Osteoblast (primary cell): Measurements from ENCODE around the gene KHSRP. TPM values are rescaled to one million over a fixed set of nuclear protein-coding genes. Genes with fewer than 3 reads are reported as not detected.

ENCODE experiments used
- DNase-seq: peaks from one replicate; pipeline ENCODE4 v3.0.0; 2011; ENCODE audit warnings: low spot score, mixed read lengths; ENCODE audit not compliant: insufficient read length; ENCODE audit errors: missing footprints
- H2AFZ ChIP-seq: 2 replicates; pipeline ENCODE4 v1.6.0; 2011; ENCODE audit warnings: mild to moderate bottlenecking, low read length
- H3K27ac ChIP-seq: 2 replicates; pipeline ENCODE4 v1.5.1; 2011; ENCODE audit warnings: mild to moderate bottlenecking, low read depth, low read length, moderate library complexity
- H3K27me3 ChIP-seq: 2 replicates; pipeline ENCODE4 v1.6.0; 2012; ENCODE audit warnings: mild to moderate bottlenecking, control low read depth, inconsistent platforms, low read length, moderate library complexity; ENCODE audit not compliant: insufficient read depth
- H3K36me3 ChIP-seq: 2 replicates; pipeline ENCODE4 v1.5.1; 2011; ENCODE audit warnings: mild to moderate bottlenecking, low read length, control low read depth, moderate library complexity; ENCODE audit not compliant: insufficient read depth
- H3K4me1 ChIP-seq: 2 replicates; pipeline ENCODE4 v1.5.1; 2011; ENCODE audit warnings: mild to moderate bottlenecking, low read length, control low read depth, moderate library complexity; ENCODE audit not compliant: insufficient read depth
- H3K4me2 ChIP-seq: 2 replicates; pipeline ENCODE4 v1.6.0; 2011; ENCODE audit warnings: mild to moderate bottlenecking, low read length; ENCODE audit not compliant: insufficient read depth
- H3K4me3 ChIP-seq: fragments of 200-600 bp; sonication (generic); 3 replicates; pipeline ENCODE4 v1.5.1; 2012; ENCODE audit warnings: mild to moderate bottlenecking, low read length, inconsistent platforms; ENCODE audit not compliant: insufficient read depth
- H3K79me2 ChIP-seq: 2 replicates; pipeline ENCODE4 v1.6.0; 2012; ENCODE audit warnings: mild to moderate bottlenecking, low read length, control low read depth, inconsistent platforms; ENCODE audit not compliant: insufficient read depth
- H3K9me3 ChIP-seq: 2 replicates; pipeline ENCODE4 v1.5.1; 2011; ENCODE audit warnings: low read depth, low read length, control low read depth
- H4K20me1 ChIP-seq: 2 replicates; pipeline ENCODE4 v1.6.0; 2012; ENCODE audit warnings: mild to moderate bottlenecking, low read length, control low read depth; ENCODE audit not compliant: insufficient read depth
- CTCF ChIP-seq: IDR thresholded peaks from 2 replicates; pipeline ENCODE4 v1.5.1; 2011; ENCODE audit warnings: mild to moderate bottlenecking, low read depth, low read length, moderate library complexity; ENCODE audit errors: extremely low read depth
- total RNA-seq: library from RNA; depleted of rRNA; stranded (reverse); fragments of >200 nt; gene quantifications from 2 replicates; pipeline ENCODE4 v1.2.3, GENCODE V29; 2012

The KHSRP gene
- total RNA-seq, 1 donor: 90.5 TPM

- no peaks in the 10 kb centered on the region for H3K9me3 ChIP-seq
- peaks cover 1% of the 10 kb centered on the region for H3K4me1 ChIP-seq
- no peaks in the 10 kb centered on the region for H4K20me1 ChIP-seq
- no peaks in the 10 kb centered on the region for H3K36me3 ChIP-seq
- no peak overlapping the region for H2AFZ ChIP-seq
- H3K4me3 ChIP-seq: no peak overlapping the region
- H3K27me3 ChIP-seq: peaks cover 16% of the 10 kb centered on the region
- no peak overlapping the region for H3K27ac ChIP-seq
- TF ChIP-seq CTCF: no peak
- DNase-seq: peak; percentile 57
- H3K79me2 ChIP-seq: no peaks in the 10 kb centered on the region
- no peak overlapping the region for H3K4me2 ChIP-seq
These were observed 41.1 kb upstream of the KHSRP start for GRCh38 chr19:6465663-6466062.

DNA sequence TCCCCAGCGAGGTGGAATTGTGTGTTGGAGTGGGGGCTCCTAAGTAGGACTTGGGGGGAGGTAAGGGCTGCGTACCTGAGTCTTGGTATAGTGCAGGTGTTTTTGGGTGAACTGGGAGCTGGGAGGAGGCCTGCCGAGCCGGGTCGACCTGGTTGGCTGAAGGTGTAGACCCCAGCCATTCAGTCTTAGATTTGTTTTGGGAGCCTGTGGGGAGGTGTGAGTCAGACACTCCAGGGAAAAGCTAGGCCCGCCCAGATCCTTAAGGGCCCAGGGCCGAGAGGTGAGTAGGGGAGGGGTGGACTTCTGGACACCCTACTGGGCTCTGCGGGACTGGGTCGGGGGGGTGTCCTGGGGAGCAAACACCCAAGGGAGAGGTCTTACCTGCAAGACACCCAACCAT, 40.4 kb upstream of the KHSRP start:
- H3K27me3 ChIP-seq: peaks cover 16% of the 10 kb centered on the region
- no peak overlapping the region for H3K4me3 ChIP-seq
- H3K4me1 ChIP-seq: peaks cover 5% of the 10 kb centered on the region
- H4K20me1 ChIP-seq: no peaks in the 10 kb centered on the region
- no peak overlapping the region for H3K27ac ChIP-seq
- H3K36me3 ChIP-seq: no peaks in the 10 kb centered on the region
- no peak overlapping the region for H3K4me2 ChIP-seq
- no peak overlapping the region for H2AFZ ChIP-seq
- DNase-seq: peak; percentile 86
- TF ChIP-seq CTCF: no peak
- H3K9me3 ChIP-seq: no peaks in the 10 kb centered on the region
- H3K79me2 ChIP-seq: no peaks in the 10 kb centered on the region

DNA sequence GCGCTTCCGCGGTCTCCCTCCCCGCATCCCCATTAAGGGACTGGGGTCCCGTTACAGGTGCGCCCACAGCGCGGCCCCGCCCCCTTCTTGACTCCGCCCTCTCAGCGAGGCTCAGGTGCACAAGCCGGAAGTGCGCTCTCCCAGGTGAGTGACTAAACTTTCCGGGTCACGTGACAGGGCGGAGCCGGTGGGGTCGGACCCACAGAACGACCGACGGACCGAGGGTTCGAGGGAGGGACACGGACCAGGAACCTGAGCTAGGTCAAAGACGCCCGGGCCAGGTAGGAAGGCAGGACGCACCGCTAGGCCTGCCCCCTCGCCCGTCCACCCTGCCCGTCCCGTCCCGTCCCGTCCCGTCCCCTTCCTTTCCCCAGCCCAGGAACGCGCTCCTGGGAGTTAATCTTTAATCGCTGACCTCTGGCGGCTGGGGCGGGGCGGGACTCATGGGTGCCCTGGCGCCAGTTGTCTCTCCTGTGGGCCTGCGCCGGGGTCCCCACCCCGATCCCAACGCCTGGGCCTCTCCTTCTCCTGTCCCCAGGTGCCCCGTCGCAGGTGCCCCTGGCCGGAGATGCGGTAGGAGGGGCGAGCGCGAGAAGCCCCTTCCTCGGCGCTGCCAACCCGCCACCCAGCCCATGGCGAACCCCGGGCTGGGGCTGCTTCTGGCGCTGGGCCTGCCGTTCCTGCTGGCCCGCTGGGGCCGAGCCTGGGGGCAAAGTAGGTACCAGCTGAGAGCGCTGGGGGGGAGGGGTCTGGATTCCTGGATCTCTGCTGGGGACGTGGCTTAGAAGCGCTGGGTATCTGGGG, 39.7 kb upstream of the KHSRP start, which contains the start of gene CRB3:
Gene CRB3 (plus strand): TSS at position 202 of the 804 bp plus-strand sequence. CDS start 431 bp downstream, at position 633.
- Histone ChIP-seq H3K4me3 (no peak within 1 kb of the TSS), H3K4me1 (peaks cover 8% of the 10 kb centered on the region), H3K27ac (no peak within 1 kb of the TSS), H3K36me3 (no peaks in the 10 kb centered on the region), H4K20me1 (no peaks in the 10 kb centered on the region), H3K4me2 (no peak within 1 kb of the TSS), H3K79me2 (no peaks in the 10 kb centered on the region), H3K27me3 (peaks cover 16% of the 10 kb centered on the region), H2AFZ (no peak within 1 kb of the TSS), H3K9me3 (no peaks in the 10 kb centered on the region)
- no peak for TF ChIP-seq CTCF
- DNase-seq: peak; percentile 55

- peaks cover 10% of the 10 kb centered on the region for H3K27me3 ChIP-seq
- peaks cover 8% of the 10 kb centered on the region for H3K4me1 ChIP-seq
- H3K4me2 ChIP-seq: peak overlapping the region; percentile 83
- H3K79me2 ChIP-seq: no peaks in the 10 kb centered on the region
- H3K36me3 ChIP-seq: no peaks in the 10 kb centered on the region
- H4K20me1 ChIP-seq: no peaks in the 10 kb centered on the region
- H3K4me3 ChIP-seq: peak overlapping the region; percentile 76
- H3K27ac ChIP-seq: no peak overlapping the region
- H3K9me3 ChIP-seq: no peaks in the 10 kb centered on the region
- H2AFZ ChIP-seq: peak overlapping the region; percentile 75
- TF ChIP-seq CTCF: peak; percentile 27
- DNase-seq: peak; percentile 99
These were observed 35.7 kb upstream of the KHSRP start for GRCh38 chr19:6460099-6460884.
